NCI-H187 treated with DMSO at 0.1 percent for 48 hours (cell line): ENCODE data around the gene PSMA5.
"Not testable (repeated sequence)": the region's sequence is repeated elsewhere in the genome, so short reads cannot be mapped to it uniquely, and the experiment has no call there.

Experiments
- DNase-seq: peaks from one replicate; lab custom pipeline; 2025; lab: John Stamatoyannopoulos, UW

PSMA5 gene

GRCh38 chr1:109432336-109432735 lies 6.1 kb upstream of the PSMA5 start:
- no peak for DNase-seq

- no peak for DNase-seq
These were observed 871 bp upstream of the PSMA5 start for GRCh38 chr1:109427171-109427467.

GRCh38 chr1:109425391-109426280 lies 612 bp downstream of the PSMA5 start:
- DNase-seq, result no peak

- DNase-seq, result no peak
These were observed 2.8 kb downstream of the PSMA5 start for GRCh38 chr1:109423498-109423897.

- DNase-seq, result no peak
These were observed 13.7 kb downstream of the PSMA5 start for GRCh38 chr1:109412551-109412950.

- DNase-seq, result no peak
These were observed 21.4 kb downstream of the PSMA5 start for GRCh38 chr1:109404838-109405237.

- DNase-seq, result no peak
These were observed 24.2 kb downstream of the PSMA5 start for GRCh38 chr1:109402025-109402424.

- no peak for DNase-seq
These were observed 26.1 kb downstream of the PSMA5 start for GRCh38 chr1:109400035-109400655.

- peak; percentile 21 for DNase-seq
These were observed 26.8 kb downstream of the PSMA5 start for GRCh38 chr1:109399326-109399957.

- DNase-seq, result no peak
These were observed 27.7 kb downstream of the PSMA5 start for GRCh38 chr1:109398343-109399225.

- peak; percentile 55 for DNase-seq
These were observed 28.5 kb downstream of the PSMA5 start, which contains the start of gene SORT1 for GRCh38 chr1:109397581-109398342. TSS of gene SORT1 (minus strand) at chr1:109397918. CDS start at chr1:109397892, 26 bp downstream.

- DNase-seq, result no peak
These were observed 29.2 kb downstream of the PSMA5 start for GRCh38 chr1:109396871-109397580.

- DNase-seq, result no peak
These were observed 29.8 kb downstream of the PSMA5 start for GRCh38 chr1:109396513-109396839.

- no peak for DNase-seq
These were observed 30.4 kb downstream of the PSMA5 start for GRCh38 chr1:109395602-109396512.

GRCh38 chr1:109395282-109395599 lies 31.0 kb downstream of the PSMA5 start:
- not testable (repeated sequence) for DNase-seq

GRCh38 chr1:109394591-109395281 lies 31.5 kb downstream of the PSMA5 start:
- DNase-seq, result no peak

GRCh38 chr1:109393617-109394233 lies 32.5 kb downstream of the PSMA5 start:
- DNase-seq, result no peak

GRCh38 chr1:109392788-109393616 lies 33.2 kb downstream of the PSMA5 start:
- DNase-seq, result no peak
